KMS-11 (cell line): ENCODE data around the gene KRTAP10-1.

Source experiments
- H2AFZ ChIP-seq: fragments of 200-600 bp; sonication (generic); 2 replicates; pipeline ENCODE4 v1.6.1; 2016; ENCODE audit warnings: antibody characterized with exemption, mixed run types, low read depth
- H3K27ac ChIP-seq: fragments of 200-600 bp; sonication (generic); 2 replicates; pipeline ENCODE4 v1.6.1; 2016; ENCODE audit warnings: mild to moderate bottlenecking, mixed run types
- H3K27me3 ChIP-seq: fragments of 200-600 bp; sonication (generic); 2 replicates; pipeline ENCODE4 v1.6.1; 2017; ENCODE audit warnings: mild to moderate bottlenecking, low read depth, mixed run types, moderate library complexity; ENCODE audit not compliant: insufficient read depth
- H3K36me3 ChIP-seq: fragments of 200-600 bp; sonication (generic); 2 replicates; pipeline ENCODE4 v1.6.1; 2017; ENCODE audit warnings: mild to moderate bottlenecking, mixed run types; ENCODE audit not compliant: insufficient read depth
- H3K4me1 ChIP-seq: fragments of 200-600 bp; sonication (generic); 2 replicates; pipeline ENCODE4 v1.6.1; 2016; ENCODE audit warnings: mild to moderate bottlenecking, low read depth, mixed run types; ENCODE audit not compliant: poor library complexity, severe bottlenecking
- H3K4me2 ChIP-seq: fragments of 200-600 bp; sonication (generic); 2 replicates; pipeline ENCODE4 v1.7.0; 2016; ENCODE audit warnings: mild to moderate bottlenecking, mixed run types
- H3K4me3 ChIP-seq: fragments of 200-600 bp; sonication (generic); IDR thresholded peaks from 2 replicates; pipeline ENCODE4 v1.6.1; 2017; ENCODE audit warnings: low read depth, low read length, mixed read lengths; ENCODE audit not compliant: insufficient read depth
- H3K79me2 ChIP-seq: fragments of 200-600 bp; sonication (generic); 2 replicates; pipeline ENCODE4 v1.6.1; 2016; ENCODE audit warnings: low read depth, mixed run types; ENCODE audit not compliant: insufficient read depth
- H3K9ac ChIP-seq: fragments of 200-600 bp; sonication (generic); 2 replicates; pipeline ENCODE4 v1.6.1; 2016; ENCODE audit warnings: mild to moderate bottlenecking, mixed run types
- H4K20me1 ChIP-seq: fragments of 200-600 bp; sonication (generic); 2 replicates; pipeline ENCODE4 v1.6.1; 2016; ENCODE audit warnings: mild to moderate bottlenecking, mixed run types; ENCODE audit not compliant: insufficient read depth
- TF ChIP-seq, protein P1 (sequence below): fragments of 200-600 bp; sonication (generic); conservative IDR thresholded peaks from 2 replicates; pipeline ENCODE4 v1.6.1; 2017; ENCODE audit warnings: low read depth, mild to moderate bottlenecking, antibody characterized with exemption, low read length, moderate library complexity, mixed read lengths

Gene KRTAP10-1

DNA sequence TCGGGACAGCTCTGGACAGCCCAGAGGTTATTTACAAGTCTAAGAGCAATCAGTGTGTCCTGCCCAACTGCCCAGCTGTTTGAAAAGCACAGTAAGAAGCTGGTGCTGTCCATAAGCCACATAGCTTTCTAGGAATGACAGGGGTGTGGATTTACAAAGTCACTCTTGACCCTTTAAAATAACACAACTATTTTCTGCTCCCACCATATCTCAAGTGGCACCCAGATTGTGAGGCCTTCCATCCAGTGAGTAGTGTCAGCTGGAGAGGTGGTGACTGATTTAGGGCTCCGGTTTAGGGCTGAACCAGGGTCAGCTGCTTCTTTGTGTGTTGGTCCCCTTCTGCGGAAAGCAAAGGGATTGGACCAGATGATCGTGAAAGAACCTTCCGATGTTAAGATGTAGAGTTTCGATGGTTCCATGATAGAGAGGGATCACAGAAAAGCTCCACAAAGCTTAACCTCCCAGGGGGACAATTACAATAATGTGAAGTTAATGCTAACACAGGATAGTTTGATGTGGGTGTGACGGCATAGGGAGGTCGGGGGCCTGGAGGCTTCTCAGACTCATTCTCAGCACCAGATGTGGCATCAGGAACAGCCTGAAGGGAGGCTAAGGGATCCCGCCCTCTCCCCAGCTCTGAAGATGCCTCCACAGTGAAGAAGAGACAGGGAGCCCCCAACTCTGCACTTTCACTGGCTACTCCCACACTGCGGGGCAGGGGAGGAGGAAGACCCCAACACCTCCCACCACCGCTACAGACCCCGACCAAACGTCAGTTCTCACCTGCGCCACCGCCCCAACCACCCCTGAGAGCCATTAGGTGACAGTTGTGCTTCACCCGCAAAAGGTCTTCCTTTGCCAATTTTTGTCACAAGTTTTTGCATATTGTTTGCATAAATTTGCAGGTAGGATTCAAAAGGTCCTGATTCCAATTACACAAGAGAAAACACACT, 44.1 kb downstream of the KRTAP10-1 start:
- H3K4me3 ChIP-seq, result no peak overlapping the region
- no peaks in the 10 kb centered on the region for H3K79me2 ChIP-seq
- no peaks in the 10 kb centered on the region for H4K20me1 ChIP-seq
- TF ChIP-seq, protein P1, sequence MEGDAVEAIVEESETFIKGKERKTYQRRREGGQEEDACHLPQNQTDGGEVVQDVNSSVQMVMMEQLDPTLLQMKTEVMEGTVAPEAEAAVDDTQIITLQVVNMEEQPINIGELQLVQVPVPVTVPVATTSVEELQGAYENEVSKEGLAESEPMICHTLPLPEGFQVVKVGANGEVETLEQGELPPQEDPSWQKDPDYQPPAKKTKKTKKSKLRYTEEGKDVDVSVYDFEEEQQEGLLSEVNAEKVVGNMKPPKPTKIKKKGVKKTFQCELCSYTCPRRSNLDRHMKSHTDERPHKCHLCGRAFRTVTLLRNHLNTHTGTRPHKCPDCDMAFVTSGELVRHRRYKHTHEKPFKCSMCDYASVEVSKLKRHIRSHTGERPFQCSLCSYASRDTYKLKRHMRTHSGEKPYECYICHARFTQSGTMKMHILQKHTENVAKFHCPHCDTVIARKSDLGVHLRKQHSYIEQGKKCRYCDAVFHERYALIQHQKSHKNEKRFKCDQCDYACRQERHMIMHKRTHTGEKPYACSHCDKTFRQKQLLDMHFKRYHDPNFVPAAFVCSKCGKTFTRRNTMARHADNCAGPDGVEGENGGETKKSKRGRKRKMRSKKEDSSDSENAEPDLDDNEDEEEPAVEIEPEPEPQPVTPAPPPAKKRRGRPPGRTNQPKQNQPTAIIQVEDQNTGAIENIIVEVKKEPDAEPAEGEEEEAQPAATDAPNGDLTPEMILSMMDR, result no peak
- H3K4me1 ChIP-seq, result no peaks in the 10 kb centered on the region
- H3K27ac ChIP-seq, result no peak overlapping the region
- H3K27me3 ChIP-seq, result peaks cover 99% of the 10 kb centered on the region
- H3K4me2 ChIP-seq, result no peak overlapping the region
- no peak overlapping the region for H3K9ac ChIP-seq
- H3K36me3 ChIP-seq, result no peaks in the 10 kb centered on the region
- H2AFZ ChIP-seq, result no peak overlapping the region

DNA sequence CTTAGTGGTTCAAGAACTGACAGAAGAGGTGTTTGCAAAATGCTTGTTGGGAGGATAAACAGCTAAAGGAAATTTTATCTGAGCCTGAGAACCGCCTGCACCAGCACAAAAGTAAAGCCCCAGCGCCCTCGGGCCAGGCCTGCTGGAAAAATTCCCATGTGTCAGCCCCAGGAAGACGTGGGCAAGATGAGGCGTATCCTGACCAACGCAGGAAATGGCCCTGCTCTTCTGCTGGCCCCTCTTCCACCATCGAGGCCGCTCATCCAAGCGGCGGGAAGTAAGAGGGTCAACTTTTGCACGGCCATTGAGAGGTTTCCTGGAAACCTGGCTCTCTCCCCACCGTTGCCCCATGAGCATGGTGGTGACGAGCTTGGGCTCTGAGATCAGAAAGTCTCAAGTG, 45.0 kb downstream of the KRTAP10-1 start:
- Histone ChIP-seq H3K9ac (no peak overlapping the region), H2AFZ (no peak overlapping the region), H3K4me1 (no peaks in the 10 kb centered on the region), H4K20me1 (no peaks in the 10 kb centered on the region), H3K27ac (no peak overlapping the region), H3K79me2 (no peaks in the 10 kb centered on the region), H3K4me3 (no peak overlapping the region), H3K4me2 (no peak overlapping the region), H3K27me3 (peaks cover 99% of the 10 kb centered on the region), H3K36me3 (no peaks in the 10 kb centered on the region)
- TF ChIP-seq, protein P1, result no peak

DNA sequence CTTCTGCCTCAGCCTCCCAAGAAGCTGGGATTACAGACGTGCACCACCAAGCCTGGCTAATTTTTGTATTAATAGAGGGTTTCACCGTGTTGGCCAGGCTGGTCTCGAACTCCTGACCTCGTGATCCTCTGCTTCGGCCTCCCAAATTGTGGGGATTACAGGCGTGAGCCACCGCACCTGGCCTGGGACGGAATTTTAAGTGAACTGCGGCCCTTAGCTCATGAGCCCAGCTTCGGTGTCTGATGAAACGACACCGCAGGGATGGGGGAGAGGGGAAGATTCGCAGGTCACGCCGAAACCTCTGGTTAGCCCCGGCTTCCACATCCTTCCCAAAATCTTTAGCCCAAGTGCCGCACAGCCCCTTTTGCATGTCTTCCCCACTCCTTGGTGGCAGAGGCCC, 45.6 kb downstream of the KRTAP10-1 start:
- TF ChIP-seq, protein P1, result no peak
- Histone ChIP-seq H3K4me1 (no peaks in the 10 kb centered on the region), H2AFZ (no peak overlapping the region), H3K79me2 (no peaks in the 10 kb centered on the region), H3K4me2 (no peak overlapping the region), H3K4me3 (no peak overlapping the region), H3K36me3 (no peaks in the 10 kb centered on the region), H3K9ac (no peak overlapping the region), H3K27ac (no peak overlapping the region), H4K20me1 (no peaks in the 10 kb centered on the region), H3K27me3 (peaks cover 97% of the 10 kb centered on the region)

DNA sequence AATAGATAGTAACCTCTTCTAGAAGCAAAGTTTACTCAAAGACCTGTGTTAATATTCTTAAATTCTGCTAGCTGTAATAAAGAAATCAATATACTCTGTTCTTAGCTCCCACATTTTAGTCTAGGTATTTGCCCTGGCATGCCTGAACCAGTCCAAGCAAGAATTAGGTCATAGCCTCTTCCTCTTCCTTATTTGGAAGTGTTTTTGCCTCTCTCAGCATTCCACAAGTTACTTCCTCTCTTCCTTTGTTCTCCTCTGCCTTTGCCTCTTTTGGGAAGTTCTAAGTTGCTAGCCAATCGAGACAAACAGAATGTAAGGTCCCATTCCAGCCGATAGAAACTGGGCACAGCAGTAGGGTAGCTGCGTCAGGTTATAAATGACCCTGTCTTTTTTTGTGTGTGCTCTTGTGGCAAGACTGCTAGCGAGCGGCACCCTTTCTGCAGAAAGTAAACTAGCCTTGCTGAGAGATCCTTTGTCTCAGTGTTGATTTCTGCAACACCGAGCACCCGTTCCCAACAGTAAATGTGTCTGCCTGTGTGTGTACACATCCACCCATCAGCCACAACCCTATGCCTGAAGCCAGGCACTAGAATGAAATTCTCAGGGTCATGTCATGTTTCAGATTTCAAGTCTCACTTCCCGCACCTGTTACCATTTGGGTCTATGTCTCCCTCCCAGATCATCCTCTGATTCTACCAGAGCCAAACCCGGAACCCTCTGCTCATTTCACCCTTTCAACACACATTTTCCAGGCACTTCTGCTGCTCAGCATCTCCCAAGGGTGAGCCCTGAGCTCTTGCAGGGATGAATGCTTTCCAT, 47.2 kb downstream of the KRTAP10-1 start:
- Histone ChIP-seq H3K4me3 (no peak overlapping the region), H2AFZ (no peak overlapping the region), H3K79me2 (no peaks in the 10 kb centered on the region), H3K4me1 (no peaks in the 10 kb centered on the region), H3K27me3 (peaks cover 90% of the 10 kb centered on the region), H3K27ac (no peak overlapping the region), H3K9ac (no peak overlapping the region), H3K4me2 (no peak overlapping the region), H4K20me1 (no peaks in the 10 kb centered on the region), H3K36me3 (no peaks in the 10 kb centered on the region)
- TF ChIP-seq, protein P1, result no peak
